IMR-90 (cell line): Measurements from ENCODE around the gene FRMD4B.

Experiments used
- CTCF ChIP-seq: conservative IDR thresholded peaks from 2 replicates; pipeline ENCODE4 v1.5.1; 2012; ENCODE audit warnings: mild to moderate bottlenecking, low read depth, low read length, improper control_type of control experiment
- MAFK ChIP-seq: IDR thresholded peaks from 2 replicates; pipeline ENCODE4 v1.6.1; 2012; ENCODE audit warnings: low read depth, low read length, improper control_type of control experiment
- POLR2A ChIP-seq: IDR thresholded peaks from 2 replicates; pipeline ENCODE4 v1.6.1; 2012; ENCODE audit warnings: mild to moderate bottlenecking, low read depth, low read length
- RAD21 ChIP-seq: IDR thresholded peaks from 2 replicates; pipeline ENCODE4 v1.6.1; 2012; ENCODE audit warnings: low read length, improper control_type of control experiment

GRCh38 chr3:69325151-69325550 is 60.7 kb downstream of the FRMD4B start:
- no peak for TF ChIP-seq MAFK
- no peak for TF ChIP-seq CTCF
- TF ChIP-seq POLR2A = no peak
- no peak for TF ChIP-seq RAD21
